HCT116 (cell line): Measurements from ENCODE around the gene FCGR3A.
"Not testable (repeated sequence)": the region's sequence is repeated elsewhere in the genome, so short reads cannot be mapped to it uniquely, and the experiment has no call there.

Experiments
- ELF1 ChIP-seq: IDR thresholded peaks from 2 replicates; pipeline ENCODE4 v1.6.1; 2012; ENCODE audit warnings: low read depth, borderline replicate concordance
- EZH2 ChIP-seq: fragments of 200-600 bp; sonication (generic); IDR thresholded peaks from 2 replicates; pipeline ENCODE4 v1.6.1; 2017; ENCODE audit warnings: antibody characterized with exemption, mixed run types
- EZH2phosphoT487 ChIP-seq: fragments of 200-600 bp; IDR thresholded peaks from 2 replicates; pipeline ENCODE4 v1.6.1; 2018; ENCODE audit warnings: antibody characterized with exemption, borderline replicate concordance
- FOSL1 ChIP-seq: IDR thresholded peaks from 2 replicates; pipeline ENCODE4 v1.6.1; 2012; ENCODE audit warnings: low read depth
- POLR2A ChIP-seq: IDR thresholded peaks from 2 replicates; pipeline ENCODE4 v1.7.0; 2011; ENCODE audit warnings: borderline replicate concordance; ENCODE audit not compliant: insufficient read depth, insufficient read length; ENCODE audit errors: extremely low read depth
- POLR2AphosphoS5 ChIP-seq: IDR thresholded peaks from 2 replicates; pipeline ENCODE4 v1.6.1; 2011; ENCODE audit warnings: mild to moderate bottlenecking, low read depth, low read length, moderate library complexity
- RAD21 ChIP-seq: IDR thresholded peaks from 2 replicates; pipeline ENCODE4 v1.6.1; 2012; ENCODE audit warnings: low read depth, mild to moderate bottlenecking
- TF ChIP-seq, protein P1 (sequence below): IDR thresholded peaks from 2 replicates; pipeline ENCODE4 v1.6.1; 2012; ENCODE audit warnings: low read depth
- TF ChIP-seq, protein P2 (sequence below), 3 experiments: fragments of 200-600 bp in 1 of 3; sonication (generic) in 1 of 3; IDR thresholded peaks in 2 of 3; conservative IDR thresholded peaks in 1 of 3; 2 replicates each; pipeline ENCODE4 v1.5.1; 2012 to 2017; ENCODE audit warnings: low read depth in 2 of 3, low read length in 2 of 3, antibody characterized with exemption in 1 of 3, borderline replicate concordance in 1 of 3, control low read depth in 1 of 3, mild to moderate bottlenecking in 1 of 3, mixed read lengths in 1 of 3, mixed run types in 1 of 3, moderate library complexity in 1 of 3; ENCODE audit not compliant: insufficient read depth in 1 of 3
- TF ChIP-seq, protein P3 (sequence below): IDR thresholded peaks from 2 replicates; pipeline ENCODE4 v1.6.1; 2012
- TF ChIP-seq, protein P4 (sequence below): IDR thresholded peaks from 2 replicates; pipeline ENCODE4 v1.6.1; 2012
- TF ChIP-seq, protein P5 (sequence below): IDR thresholded peaks from 2 replicates; pipeline ENCODE4 v1.6.1; 2011; ENCODE audit warnings: mild to moderate bottlenecking, low read length, moderate library complexity; ENCODE audit not compliant: insufficient replicate concordance; ENCODE audit errors: extremely low read depth

DNA sequence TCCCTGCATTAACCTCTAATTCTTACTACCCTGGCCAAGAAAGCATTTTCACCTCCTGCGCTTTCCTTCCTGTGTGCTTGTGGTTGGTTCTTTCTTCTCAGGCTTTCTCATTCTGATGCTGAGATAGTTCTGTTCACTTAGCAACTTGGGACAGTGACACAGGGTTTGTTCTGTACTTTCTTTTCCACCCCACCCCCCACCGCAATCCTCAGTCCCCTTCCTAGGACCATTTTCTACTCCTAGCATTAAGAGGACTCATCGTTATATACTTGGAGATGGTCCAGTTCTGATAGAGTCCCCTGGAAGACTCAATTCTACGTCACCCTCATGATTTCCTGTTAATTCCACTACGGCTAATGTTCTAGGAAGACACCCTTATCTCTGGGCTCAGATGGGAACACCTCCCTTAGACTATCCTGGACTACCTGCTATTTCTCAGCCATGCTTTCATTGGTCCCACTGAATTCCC, 7.5 kb downstream of the FCGR3A start:
- TF ChIP-seq RAD21, POLR2A, EZH2phosphoT487, ELF1, POLR2AphosphoS5, FOSL1, EZH2: not testable (repeated sequence)
- TF ChIP-seq, protein P1, sequence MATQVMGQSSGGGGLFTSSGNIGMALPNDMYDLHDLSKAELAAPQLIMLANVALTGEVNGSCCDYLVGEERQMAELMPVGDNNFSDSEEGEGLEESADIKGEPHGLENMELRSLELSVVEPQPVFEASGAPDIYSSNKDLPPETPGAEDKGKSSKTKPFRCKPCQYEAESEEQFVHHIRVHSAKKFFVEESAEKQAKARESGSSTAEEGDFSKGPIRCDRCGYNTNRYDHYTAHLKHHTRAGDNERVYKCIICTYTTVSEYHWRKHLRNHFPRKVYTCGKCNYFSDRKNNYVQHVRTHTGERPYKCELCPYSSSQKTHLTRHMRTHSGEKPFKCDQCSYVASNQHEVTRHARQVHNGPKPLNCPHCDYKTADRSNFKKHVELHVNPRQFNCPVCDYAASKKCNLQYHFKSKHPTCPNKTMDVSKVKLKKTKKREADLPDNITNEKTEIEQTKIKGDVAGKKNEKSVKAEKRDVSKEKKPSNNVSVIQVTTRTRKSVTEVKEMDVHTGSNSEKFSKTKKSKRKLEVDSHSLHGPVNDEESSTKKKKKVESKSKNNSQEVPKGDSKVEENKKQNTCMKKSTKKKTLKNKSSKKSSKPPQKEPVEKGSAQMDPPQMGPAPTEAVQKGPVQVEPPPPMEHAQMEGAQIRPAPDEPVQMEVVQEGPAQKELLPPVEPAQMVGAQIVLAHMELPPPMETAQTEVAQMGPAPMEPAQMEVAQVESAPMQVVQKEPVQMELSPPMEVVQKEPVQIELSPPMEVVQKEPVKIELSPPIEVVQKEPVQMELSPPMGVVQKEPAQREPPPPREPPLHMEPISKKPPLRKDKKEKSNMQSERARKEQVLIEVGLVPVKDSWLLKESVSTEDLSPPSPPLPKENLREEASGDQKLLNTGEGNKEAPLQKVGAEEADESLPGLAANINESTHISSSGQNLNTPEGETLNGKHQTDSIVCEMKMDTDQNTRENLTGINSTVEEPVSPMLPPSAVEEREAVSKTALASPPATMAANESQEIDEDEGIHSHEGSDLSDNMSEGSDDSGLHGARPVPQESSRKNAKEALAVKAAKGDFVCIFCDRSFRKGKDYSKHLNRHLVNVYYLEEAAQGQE = not testable (repeated sequence)
- TF ChIP-seq, protein P2, sequence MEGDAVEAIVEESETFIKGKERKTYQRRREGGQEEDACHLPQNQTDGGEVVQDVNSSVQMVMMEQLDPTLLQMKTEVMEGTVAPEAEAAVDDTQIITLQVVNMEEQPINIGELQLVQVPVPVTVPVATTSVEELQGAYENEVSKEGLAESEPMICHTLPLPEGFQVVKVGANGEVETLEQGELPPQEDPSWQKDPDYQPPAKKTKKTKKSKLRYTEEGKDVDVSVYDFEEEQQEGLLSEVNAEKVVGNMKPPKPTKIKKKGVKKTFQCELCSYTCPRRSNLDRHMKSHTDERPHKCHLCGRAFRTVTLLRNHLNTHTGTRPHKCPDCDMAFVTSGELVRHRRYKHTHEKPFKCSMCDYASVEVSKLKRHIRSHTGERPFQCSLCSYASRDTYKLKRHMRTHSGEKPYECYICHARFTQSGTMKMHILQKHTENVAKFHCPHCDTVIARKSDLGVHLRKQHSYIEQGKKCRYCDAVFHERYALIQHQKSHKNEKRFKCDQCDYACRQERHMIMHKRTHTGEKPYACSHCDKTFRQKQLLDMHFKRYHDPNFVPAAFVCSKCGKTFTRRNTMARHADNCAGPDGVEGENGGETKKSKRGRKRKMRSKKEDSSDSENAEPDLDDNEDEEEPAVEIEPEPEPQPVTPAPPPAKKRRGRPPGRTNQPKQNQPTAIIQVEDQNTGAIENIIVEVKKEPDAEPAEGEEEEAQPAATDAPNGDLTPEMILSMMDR (IDR thresholded peaks at IDR 0.05 in 2 of 3, conservative IDR thresholded peaks at IDR 0.05 in 1 of 3; ENCODE audit: borderline replicate concordance in 1 of 3, insufficient read depth in 1 of 3, low read depth in 2 of 3, low read length in 2 of 3) = not testable (repeated sequence)
- TF ChIP-seq, protein P3, sequence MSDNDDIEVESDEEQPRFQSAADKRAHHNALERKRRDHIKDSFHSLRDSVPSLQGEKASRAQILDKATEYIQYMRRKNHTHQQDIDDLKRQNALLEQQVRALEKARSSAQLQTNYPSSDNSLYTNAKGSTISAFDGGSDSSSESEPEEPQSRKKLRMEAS = not testable (repeated sequence)
- TF ChIP-seq, protein P4, sequence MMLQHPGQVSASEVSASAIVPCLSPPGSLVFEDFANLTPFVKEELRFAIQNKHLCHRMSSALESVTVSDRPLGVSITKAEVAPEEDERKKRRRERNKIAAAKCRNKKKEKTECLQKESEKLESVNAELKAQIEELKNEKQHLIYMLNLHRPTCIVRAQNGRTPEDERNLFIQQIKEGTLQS = not testable (repeated sequence)
- TF ChIP-seq, protein P5, sequence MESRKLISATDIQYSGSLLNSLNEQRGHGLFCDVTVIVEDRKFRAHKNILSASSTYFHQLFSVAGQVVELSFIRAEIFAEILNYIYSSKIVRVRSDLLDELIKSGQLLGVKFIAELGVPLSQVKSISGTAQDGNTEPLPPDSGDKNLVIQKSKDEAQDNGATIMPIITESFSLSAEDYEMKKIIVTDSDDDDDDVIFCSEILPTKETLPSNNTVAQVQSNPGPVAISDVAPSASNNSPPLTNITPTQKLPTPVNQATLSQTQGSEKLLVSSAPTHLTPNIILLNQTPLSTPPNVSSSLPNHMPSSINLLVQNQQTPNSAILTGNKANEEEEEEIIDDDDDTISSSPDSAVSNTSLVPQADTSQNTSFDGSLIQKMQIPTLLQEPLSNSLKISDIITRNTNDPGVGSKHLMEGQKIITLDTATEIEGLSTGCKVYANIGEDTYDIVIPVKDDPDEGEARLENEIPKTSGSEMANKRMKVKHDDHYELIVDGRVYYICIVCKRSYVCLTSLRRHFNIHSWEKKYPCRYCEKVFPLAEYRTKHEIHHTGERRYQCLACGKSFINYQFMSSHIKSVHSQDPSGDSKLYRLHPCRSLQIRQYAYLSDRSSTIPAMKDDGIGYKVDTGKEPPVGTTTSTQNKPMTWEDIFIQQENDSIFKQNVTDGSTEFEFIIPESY = not testable (repeated sequence)
